T-helper 2 cell (primary cell): ENCODE measurements around the gene GHRH.

Experiments used
- DNase-seq, 5 experiments: peaks; one replicate each; pipeline versions ENCODE4 v3.0.0 to v3.0.0-alpha.2; 2012 to 2022

Gene GHRH

DNA sequence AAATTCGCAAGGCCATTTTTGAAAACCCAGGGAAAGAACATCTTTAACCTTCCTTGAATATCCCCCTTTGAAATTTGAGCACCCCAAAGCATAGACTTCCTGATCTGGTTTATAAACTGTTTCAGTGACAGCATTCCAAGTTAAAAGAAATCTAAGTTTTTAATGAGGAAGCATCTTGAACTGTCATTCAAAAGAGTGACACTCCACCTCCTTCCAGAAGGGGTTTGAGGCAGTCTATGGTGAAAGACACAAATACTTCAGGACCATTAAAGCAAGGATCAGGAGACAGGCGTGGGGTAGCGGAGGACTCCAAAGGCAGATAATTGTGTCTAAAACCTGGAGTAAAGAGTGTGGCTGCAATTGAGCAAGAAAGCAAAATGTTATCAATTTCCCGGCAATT lies 691 bp downstream of the GHRH start:
- no peak for DNase-seq

DNA sequence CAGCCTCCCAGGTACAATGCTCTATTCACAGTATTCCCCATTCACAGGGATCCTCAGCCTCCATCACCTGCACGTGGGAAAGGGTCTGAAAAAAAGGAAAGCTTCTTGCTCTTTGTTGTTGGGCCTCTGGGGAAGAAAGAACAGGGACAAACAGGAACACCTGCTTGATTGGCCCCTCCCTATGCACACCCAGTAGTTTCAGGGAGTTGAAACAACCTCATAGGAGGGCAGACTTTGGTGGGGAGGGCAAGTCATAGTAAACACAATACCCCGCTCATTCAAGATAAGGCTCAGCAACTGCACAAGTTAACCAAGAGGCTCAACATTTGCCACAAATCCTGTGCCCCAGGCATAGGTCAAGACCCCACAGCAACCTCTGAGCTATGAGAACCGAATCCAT lies 1.7 kb downstream of the GHRH start:
- DNase-seq, result no peak

DNA sequence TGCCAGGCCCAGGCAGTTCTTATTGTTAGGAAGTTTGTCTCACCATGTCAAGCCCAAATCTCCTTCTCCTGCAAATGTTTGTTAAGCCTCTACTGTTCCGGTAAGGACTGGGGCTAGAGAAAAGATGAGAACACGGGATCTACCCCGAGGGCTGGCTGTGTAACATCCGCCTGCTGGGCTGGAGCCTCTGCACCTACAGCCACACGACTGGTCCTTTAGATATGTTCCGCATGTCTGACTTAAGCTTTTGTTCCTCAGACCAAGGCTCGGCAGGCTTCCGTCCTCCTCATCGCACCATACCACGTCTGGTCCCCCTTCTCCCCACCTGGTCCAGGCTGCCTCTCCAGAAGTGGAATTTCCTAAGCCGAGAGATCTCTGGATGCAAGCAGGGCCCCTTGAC lies 2.6 kb downstream of the GHRH start:
- no peak for DNase-seq

DNA sequence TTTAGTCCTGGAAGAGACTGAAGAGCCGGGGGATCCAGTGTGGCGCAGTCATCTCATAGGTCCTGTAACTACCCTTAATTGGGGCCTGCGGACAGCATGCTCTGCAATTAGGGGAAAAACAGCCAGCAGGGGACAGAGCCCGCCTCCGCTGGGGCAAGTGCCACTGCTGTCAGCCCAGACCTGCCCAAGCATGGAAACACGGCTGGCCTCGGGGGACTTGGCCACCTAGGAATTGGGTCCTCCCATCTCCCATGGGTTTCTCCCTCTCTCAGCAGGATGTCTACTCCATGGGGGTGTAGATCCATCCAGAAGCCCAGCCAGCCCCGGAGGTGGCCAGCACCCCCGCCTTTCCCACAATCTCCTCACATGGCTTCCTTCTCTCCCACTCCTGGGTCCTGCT lies 3.6 kb downstream of the GHRH start:
- no peak for DNase-seq

DNA sequence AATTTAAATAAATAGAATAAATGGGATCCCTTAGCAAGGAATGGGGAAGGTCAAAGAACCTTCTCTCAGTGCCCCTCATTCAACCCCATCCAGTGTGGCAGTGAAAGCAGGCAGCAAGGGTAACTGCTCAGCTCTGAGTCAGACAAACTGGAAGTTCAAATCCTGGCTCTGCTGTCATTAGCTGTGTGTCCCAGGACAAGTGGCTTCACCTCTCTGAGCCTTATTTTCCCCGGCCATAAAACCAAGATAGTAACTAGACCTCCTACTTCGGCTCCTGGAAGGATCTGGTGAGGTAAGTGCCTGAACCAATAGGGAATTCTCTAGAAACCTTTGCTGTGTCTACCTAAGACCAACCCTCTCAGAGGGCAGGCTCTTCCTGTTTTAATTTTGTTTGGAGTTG lies 4.1 kb downstream of the GHRH start:
- DNase-seq, result no peak

DNA sequence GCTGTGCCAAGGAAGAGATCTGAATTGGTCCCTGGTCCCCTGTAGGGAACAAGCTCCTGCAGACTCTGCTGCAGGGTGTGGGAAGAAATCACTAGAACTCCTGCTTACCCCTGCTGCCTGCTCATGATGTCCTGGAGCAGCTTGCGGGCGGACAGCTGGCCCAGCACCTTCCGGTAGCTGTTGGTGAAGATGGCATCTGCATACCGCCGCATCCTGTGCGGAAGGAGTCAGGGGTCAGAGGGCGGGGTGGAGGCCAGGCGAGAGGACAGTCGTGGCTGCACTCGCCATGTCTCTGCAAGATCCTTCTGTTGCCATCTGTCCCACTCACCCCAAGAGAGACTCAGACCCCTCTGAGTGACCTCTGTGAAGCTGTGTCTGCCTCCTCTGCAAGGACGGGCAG lies 5.3 kb downstream of the GHRH start:
- DNase-seq, result no peak

DNA sequence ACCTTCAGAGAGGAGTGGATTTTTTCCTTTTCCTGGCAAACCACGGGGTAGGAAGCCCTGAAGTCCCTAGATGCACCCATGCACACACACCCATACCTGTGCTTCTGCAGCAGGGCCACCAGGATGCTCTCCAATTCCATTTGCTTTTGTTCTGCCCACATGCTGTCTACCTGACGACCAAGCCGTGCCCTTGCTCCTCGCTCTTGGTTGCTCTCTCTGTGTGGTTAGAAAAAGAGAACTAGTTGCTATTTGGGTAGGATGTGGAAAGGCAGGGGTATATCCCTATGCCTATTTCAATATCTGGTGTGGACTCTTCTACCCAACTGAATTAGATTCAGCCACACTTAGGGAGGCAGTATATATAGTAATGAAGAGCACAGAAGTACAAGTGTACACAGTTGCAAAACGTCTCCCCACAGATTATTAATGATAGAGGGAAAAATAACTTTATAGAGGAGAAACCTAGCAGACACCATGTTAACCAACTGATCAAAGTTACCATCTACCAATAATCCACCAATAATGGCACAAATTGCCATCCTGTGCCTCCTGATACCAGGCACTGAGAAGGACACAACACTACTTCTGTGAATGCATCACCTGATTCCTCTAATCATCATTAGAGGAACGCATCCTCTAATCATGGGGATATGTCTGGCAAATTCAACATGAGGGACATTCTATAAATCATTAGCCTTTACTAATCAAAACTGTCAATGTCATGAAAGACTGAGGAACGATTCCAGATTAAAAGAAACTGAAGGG lies 7.3 kb downstream of the GHRH start:
- no peak for DNase-seq

DNA sequence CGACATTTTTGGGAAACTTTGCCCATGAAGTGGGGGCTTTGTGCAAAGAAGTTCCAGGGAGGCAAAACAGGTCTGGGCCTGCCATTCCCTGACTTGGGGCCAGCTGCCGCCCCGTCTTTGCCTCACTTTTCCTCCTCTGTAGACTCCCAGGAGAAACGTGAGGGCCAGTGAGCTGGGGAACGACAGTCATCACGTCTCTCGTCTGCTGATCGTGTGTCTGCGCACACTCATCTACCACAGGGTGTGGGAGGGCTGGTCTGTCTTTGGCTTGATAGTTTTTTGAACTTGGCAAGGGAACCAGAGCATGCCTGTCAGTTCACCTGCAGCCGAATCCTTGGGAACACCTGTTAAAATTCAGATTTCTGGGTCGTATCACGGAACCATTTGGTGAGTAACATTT lies 8.5 kb downstream of the GHRH start:
- DNase-seq, result no peak

DNA sequence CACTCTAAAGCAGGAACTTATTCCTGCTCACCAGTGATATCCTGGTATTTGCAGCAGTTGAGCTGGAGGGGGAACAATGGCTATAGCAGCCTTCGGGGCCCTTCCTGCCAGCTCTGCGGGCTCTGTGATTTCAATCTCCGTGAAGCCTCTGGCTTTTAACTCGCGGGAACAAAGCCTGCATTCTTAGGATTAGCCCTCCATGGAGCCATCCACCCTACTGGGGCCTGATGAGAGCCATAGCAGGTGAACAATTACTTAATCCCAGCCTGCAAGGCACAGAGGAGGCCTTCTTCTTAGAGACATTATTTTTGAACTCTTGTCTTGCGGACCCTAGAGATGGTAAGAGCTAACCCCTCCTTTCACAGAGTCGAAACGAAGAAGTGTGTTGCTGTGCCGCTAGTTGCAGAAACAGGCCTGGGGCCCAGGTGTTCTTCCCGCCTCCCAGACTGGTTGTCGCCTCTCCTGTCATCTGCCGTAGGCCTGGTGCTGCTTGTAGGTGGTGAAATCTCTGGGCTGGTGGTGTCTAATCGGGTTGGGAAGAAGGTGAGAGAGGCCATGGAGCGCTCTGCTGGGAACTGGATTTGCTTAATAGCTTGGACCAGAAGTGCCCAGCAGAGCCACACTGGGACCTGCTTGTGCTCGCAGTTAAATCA lies 9.7 kb downstream of the GHRH start:
- no peak for DNase-seq

DNA sequence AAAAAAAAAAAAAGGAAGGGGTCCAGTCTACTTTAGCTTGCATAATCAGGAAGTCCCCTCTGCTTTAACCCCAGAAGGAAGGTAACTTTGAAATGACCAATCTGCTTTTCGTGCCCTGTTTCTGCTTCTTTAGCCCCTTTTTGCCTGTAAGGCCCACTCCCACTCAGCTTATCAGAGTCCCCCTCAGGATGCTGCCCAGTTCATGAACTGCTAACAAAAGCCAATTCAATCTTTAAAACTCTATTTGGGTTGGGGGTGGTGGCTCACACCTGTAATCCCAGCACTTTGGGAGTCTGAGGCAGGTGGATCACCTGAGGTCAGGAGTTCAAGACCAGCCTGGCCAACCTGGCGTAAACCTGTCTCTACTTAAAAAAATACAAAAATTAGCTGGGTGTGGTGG lies 12.3 kb downstream of the GHRH start:
- no peak for DNase-seq

DNA sequence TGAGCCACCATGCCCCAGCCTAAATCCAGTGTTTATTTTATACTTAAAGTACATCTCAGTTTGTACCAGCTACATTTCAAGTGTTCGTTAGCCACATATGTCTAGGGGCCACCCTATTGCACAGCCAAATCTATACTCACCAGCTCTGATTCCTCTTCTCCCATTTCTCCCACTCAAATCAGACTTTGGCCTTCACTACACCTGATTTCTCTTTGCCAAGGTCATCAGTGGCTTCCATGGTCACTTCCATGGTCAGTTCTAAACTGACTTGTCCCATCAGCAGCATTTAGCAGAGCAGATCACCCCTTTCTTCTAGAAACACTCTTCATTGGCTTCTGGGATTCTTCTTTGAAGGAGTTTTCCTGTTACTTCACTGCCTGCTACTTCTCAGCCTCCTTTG lies 14.1 kb downstream of the GHRH start:
- DNase-seq, result no peak

DNA sequence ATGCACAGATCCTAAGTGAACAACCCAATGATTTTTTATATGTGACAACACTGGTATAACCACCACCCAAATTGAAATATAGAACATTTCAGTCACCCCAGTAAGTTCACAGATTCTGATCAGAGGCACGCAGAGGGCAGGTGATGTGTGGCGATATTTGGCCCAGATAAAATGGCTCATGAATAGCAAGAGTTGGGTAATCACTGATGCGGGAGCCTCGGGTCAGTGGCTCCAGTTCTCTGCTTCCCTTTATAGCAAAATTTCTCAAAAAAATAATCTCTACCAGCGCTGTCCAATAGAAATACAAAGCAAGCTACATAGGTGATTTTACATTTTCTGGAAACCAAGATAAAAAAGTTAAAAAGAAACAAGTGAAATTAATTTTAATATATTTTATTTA lies 14.9 kb downstream of the GHRH start:
- no peak for DNase-seq

DNA sequence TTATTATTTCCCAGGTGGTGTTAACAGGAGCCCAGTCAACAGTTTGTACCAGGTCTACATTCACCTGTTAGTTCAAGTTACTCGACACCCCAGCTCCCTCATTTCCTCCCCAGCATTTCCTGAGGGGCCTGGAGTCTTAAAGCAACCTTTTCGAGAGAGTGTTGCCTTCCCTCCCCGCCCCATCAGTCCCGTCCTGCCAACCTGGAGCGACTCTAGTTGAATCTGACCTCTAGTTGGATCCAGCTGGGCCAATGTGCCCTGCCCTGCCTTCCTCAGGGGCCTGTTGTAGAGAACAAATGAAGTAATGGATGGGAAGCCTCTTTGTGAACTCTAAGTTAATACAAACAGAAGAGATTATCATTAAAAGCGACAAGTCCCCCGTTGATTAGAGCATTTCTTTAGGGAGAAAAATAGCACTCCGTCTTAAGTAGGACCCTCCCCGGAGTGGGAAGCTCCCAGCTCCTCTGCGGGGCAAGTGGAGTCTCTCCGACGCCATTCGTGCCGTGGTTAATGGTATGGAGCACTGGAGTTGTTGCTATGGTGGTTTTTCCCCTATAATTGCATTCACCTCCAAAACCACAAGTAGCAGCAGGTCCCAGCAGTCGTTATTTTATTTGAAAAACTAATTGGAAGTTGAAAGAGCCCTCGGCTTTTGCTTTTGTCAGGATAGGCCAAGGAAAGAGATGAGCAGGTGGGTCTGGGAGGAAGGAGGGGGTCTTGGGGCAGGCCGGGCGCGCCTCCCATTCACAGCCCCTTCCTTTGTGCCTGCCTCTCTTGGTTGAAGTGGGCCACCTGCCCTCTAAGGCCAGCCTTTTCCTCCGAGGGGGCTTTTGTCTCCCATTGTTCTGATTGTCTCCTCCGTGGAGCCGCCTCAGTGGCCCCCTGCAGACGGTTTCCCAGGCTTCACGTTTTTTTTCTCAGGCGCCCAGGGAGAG lies 16.1 kb downstream of the GHRH start:
- no peak for DNase-seq

DNA sequence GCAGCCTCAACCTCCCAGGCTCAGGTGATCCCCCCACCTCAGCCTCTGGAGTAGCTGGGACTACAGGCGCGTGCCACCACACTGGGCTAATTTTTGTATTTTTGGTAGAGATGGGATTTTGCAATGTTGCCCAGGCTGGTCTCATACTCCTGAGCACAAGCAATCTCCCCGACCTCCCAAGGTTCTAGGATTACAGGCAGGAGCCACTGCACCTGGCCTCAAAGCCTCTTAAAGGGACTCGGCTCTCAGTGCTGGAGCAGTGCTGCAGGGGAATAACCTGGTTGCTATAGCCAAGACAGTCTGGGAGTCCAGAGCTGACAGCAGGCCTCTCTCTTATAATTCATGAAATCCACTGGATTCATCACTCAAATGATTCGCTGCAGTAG lies 17.0 kb downstream of the GHRH start:
- DNase-seq, result no peak

DNA sequence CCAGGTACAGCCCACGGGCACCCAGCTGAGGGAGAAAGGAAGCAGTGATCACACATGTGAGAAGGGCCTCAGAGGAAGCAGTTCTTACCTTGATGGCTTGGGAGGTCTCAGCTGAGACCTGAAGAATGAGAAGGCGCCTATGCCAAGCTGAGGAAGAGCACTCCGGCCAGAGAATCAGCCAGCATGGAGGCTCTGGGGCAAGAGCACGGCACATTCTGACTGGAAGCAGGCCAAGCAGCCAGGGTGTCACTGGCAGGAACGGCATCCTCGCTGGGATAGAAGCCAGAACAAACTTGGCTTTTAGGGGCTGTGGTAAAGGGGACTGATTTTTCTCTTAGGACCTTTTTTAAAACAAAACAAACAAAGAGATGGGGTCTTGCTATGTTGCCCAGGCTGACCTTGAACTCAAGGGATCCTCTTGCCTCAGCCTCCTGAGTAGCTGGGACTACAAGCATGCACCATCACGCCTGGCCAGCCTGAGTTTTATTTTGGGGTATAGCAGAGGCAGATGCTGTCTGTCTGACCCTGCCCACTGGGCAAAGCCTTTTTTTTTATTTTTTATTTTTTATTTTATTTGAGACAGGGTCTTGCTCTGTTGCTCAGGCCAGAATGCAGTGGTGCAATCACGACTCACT lies 17.6 kb downstream of the GHRH start:
- DNase-seq, result no peak

DNA sequence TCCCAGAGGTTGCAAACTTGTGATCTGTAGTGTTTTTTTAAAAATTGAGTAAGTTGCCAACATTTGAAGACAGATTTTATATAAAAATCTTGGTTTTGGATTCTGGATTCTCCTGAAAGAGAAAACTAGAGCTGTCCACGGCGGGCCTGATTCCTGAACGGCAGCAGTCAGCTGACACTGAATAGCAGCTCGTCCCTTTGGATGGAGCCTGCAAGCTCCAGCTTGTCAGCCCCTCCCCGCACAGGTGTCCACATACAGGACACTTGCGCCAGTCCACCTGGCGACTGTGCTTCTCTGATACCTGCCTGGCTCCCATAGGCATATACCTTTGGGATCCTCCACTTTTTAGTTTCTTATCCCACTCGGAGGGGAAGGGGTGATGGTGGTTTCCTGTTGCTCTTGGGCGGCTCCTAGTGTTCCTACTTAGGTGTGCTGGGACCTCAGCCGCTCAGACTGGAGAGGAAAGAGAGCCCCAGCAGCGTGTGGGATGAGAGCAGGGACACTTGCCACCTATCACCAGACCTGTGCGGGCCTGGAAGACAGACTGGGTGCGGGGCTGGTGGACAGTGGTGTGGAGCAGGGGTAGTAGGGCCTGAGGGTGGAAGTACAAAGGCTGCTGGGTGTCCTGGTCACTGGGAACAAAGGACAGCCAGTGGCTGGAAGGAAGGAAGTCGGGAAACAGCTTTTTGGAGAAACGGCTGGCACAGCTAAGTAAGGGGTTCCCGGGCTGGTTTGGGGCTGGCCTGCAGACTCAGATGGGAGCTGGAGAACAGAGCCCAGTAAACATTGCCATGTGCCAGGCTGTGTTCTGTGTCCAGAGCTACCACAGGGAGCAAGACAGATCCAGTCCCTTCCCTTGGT lies 18.3 kb downstream of the GHRH start:
- no peak for DNase-seq

DNA sequence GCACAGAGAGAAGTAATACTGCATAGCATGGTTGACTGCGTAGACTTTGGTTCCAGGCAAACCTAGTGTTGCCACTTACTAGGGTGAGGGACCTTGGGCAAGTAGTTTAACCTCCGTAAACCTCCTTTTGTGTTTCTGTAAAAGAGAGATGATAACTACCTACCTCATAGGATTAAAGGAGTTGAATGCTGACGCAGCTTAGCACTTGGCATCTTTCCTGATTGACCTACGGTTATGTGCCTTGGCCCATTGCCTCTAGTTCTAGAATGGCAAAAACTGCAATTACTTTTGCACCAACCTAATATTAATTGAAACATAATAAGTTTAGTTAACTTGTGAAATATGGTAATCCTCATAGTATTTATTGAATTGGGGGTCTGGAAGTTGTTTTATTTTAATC lies 19.1 kb downstream of the GHRH start:
- no peak for DNase-seq

DNA sequence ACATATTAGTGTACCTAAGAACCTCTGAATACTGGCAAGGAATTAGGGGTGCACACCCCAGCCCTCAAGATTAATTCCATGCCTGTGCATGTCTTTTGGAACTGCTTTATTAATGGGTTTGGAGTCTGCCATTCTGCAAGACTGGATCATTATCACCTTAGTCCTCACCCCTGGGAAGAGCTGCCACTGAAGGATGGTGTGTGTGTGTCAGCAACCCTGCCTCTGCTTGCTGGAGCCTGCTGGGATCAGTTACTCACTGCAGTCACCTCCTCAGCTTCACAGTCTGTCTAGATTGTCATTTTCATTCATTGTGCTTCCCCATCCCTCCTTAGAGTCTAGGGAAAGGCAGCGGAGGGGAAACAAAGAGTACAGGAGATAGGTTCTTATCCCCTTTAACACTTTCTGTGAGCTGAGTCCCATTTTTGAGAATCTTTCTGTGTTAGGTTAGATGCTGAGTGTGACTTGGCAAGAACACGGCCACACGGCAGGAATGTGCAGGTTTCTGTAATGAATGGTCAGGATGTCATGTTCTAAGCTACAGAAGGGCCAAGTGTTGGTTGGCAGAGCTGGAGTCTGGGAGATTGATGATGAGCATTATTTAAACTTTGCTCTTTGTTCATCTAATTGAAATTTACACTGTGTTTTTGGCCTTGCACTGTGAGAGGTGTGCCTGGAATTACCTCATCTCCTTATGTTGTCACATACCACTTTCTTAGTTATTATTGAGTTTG lies 21.1 kb downstream of the GHRH start:
- DNase-seq, result no peak

DNA sequence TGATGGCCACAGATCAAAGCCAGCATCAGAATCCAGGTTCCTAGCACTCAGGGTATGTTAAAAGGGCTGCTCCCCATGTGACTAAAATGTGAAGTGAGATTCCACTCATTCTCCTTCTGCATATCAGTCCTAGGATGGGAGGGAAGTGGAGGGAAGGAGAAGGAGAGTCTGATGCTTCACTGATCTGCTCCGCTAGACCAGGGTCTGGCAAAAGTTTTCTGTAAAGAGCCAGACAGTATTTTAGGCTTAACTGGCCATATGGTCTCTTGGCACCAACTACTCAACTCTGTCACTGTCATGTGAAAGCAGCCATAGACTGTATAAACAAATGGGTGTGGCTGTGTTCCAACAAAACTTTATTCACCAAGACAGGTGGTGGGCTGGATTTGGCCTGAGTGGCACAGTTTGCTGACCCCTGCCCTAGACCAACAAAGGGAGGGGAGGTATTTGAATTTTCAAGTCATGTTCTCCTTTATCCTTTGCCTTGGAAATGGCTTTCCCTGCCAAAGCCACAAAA lies 22.6 kb downstream of the GHRH start:
- DNase-seq, result no peak

DNA sequence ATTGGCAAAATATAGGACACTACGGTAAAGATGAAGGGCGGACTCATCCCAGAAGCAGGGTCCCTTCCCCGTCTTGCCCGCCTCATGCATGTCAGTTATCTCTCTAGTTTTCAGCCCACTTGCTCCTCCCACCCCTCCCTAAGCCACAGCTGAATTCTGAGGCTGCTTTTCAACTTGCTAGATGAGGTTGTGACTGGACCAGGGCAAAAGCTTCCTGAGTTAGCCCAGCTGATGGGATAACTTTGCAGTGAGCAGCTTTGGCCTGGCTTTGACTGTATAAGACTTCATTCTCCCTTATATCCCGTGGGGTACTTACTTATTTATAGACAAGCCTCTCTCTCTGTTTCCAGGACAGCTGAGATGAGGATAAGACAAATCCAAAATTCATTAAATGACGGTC lies 23.2 kb downstream of the GHRH start:
- no peak for DNase-seq

DNA sequence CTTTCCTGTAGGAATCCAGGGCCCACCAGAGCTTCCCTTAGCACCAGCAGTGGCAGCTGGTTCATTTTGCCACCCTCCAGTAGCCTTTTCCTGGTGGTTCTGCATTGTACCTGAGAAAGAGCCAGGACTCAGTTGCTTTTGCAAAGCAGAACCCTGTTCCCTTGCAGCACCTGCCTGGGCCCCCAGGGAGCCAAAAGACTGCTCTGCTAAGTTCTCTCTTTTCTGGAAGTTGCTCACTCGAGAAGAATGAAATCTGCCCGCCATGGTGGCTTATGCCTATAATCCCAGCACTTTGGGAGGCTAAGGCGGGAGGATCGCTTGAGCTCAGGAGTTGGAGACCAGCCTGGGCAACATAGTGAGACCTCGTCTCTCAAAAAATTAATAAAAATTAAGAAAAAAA lies 24.0 kb downstream of the GHRH start:
- DNase-seq, result no peak
